ENCODE results near the gene SLC7A6OS. TPM values are rescaled to one million over a fixed set of nuclear protein-coding genes. Genes with fewer than 3 reads are reported as not detected.

SLC7A6OS gene
- total RNA-seq, 1 experiment from 2014 or later: 24.5 TPM

DNA sequence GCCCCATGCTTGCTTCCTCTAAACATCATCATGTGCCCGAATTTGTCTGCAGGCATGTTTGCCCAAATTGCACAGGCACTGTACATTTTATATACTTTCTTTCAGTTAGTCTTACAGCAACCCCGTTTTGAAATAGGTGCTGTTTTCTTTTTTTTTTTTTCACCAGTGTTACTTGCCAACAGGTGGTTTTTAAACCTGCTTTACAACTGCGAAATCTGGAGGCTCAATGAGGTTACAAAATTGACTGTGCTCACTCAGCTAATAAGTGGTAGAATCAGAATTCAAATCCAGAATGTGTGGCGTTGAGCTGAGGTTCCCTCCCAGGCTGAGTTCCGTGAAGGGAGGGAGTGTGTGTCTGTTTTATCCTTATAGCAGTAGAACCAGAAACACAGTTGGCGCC lies 59.8 kb downstream of the SLC7A6OS start:
- H3K14ac ChIP-seq (ENCODE audit: insufficient read depth, low read length): no peak overlapping the region
- WGBS (ENCODE audit: extremely low coverage, insufficient read length, low lambda C conversion rate): no CpG with 5 or more reads among the region's 6 CpGs
- no peak overlapping the region for H3K56ac ChIP-seq (ENCODE audit: insufficient read length, low read depth, low read length)
- no peaks in the 10 kb centered on the region for H4K20me1 ChIP-seq (ENCODE audit: control insufficient read depth, insufficient read depth, insufficient read length)
- no peak overlapping the region for H2BK5ac ChIP-seq (ENCODE audit: insufficient read length, low read length)
- H3K4me2 ChIP-seq (ENCODE audit: insufficient read depth, insufficient read length, low read length): no peak overlapping the region
- H3K27me3 Mint-ChIP-seq (ENCODE audit: low read depth): no peaks in the 10 kb centered on the region; the same call in none of the 2 replicates
- no peaks in the 10 kb centered on the region for H3K79me1 ChIP-seq (ENCODE audit: insufficient read depth, low read depth, low read length, poor library complexity, severe bottlenecking)
- peaks cover 4% of the 10 kb centered on the region in 2 experiments; a peak in 3 of 4 replicates for H3K4me1 Mint-ChIP-seq
- no peaks in the 10 kb centered on the region for H3K27me3 ChIP-seq (ENCODE audit: insufficient read depth, low read length)
- no peak overlapping the region for H2BK15ac ChIP-seq (ENCODE audit: low read depth, low read length)
- TF ChIP-seq, protein P1, sequence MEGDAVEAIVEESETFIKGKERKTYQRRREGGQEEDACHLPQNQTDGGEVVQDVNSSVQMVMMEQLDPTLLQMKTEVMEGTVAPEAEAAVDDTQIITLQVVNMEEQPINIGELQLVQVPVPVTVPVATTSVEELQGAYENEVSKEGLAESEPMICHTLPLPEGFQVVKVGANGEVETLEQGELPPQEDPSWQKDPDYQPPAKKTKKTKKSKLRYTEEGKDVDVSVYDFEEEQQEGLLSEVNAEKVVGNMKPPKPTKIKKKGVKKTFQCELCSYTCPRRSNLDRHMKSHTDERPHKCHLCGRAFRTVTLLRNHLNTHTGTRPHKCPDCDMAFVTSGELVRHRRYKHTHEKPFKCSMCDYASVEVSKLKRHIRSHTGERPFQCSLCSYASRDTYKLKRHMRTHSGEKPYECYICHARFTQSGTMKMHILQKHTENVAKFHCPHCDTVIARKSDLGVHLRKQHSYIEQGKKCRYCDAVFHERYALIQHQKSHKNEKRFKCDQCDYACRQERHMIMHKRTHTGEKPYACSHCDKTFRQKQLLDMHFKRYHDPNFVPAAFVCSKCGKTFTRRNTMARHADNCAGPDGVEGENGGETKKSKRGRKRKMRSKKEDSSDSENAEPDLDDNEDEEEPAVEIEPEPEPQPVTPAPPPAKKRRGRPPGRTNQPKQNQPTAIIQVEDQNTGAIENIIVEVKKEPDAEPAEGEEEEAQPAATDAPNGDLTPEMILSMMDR (conservative IDR thresholded peaks at IDR 0.05): no peak
- H4K91ac ChIP-seq (ENCODE audit: insufficient read length, low read depth, low read length): no peak overlapping the region
- H2BK12ac ChIP-seq (ENCODE audit: insufficient read length, low read depth, low read length): no peak overlapping the region
- H3K27ac Mint-ChIP-seq: no peak overlapping the region
- no peak overlapping the region for H3K4me3 Mint-ChIP-seq
- H3K9me3 Mint-ChIP-seq: no peaks in the 10 kb centered on the region
- no peak overlapping the region for H3T11ph ChIP-seq (ENCODE audit: low read length)
- no peaks in the 10 kb centered on the region for H3K23me2 ChIP-seq (ENCODE audit: insufficient read length, low read depth, low read length, poor library complexity, severe bottlenecking)
- H3K23ac ChIP-seq (ENCODE audit: insufficient read length, low read depth, low read length): no peak overlapping the region
- no peak overlapping the region for H3K4ac ChIP-seq (ENCODE audit: low read depth, low read length)
- H4K5ac ChIP-seq (ENCODE audit: insufficient read length, low read depth, low read length): no peak overlapping the region
- H3K4me1 ChIP-seq (ENCODE audit: insufficient read depth, low read length): no peaks in the 10 kb centered on the region
- H3K36me3 Mint-ChIP-seq (ENCODE audit: insufficient read depth in 1 of 3, low read depth in 3 of 3): peaks cover 1 to 16% (median 7%) of the 10 kb centered on the region in 3 experiments; a peak in 5 of 7 replicates
- no peak overlapping the region for H2BK120ac ChIP-seq (ENCODE audit: low read depth, low read length, poor library complexity, severe bottlenecking)
- no peak overlapping the region for H3K27ac ChIP-seq (ENCODE audit: insufficient read length, low read depth, low read length)
- no peak overlapping the region for H3K9ac ChIP-seq (ENCODE audit: extremely low read depth, insufficient read length, low read length)
- no peak overlapping the region for H3K18ac ChIP-seq (ENCODE audit: insufficient read length, low read depth, low read length)
- no peak overlapping the region for H4K8ac ChIP-seq (replicated peaks; ENCODE audit: insufficient read length, low read depth, low read length)
- H3K9me3 ChIP-seq (ENCODE audit: control insufficient read depth, low read depth, low read length): no peaks in the 10 kb centered on the region
- no peak for DNase-seq
- H2BK20ac ChIP-seq (ENCODE audit: low read depth, low read length, poor library complexity, severe bottlenecking): no peak overlapping the region
- no peak overlapping the region for H2AFZ ChIP-seq (ENCODE audit: low read length)
- no peaks in the 10 kb centered on the region for H3K79me2 ChIP-seq (ENCODE audit: insufficient read depth, low read length)
- no peak overlapping the region for H2AK5ac ChIP-seq (ENCODE audit: insufficient read length, low read length)
